ENCODE data around the gene CYTH3. TPM values are rescaled to one million over a fixed set of nuclear protein-coding genes. Genes with fewer than 3 reads are reported as not detected.

CYTH3 gene
- total and polyA plus RNA-seq, 2 of the 8 experiments (the other 6 are each of a cell fraction or from before 2014, with no cell fraction given), result 10.3 to 11.9 TPM

DNA sequence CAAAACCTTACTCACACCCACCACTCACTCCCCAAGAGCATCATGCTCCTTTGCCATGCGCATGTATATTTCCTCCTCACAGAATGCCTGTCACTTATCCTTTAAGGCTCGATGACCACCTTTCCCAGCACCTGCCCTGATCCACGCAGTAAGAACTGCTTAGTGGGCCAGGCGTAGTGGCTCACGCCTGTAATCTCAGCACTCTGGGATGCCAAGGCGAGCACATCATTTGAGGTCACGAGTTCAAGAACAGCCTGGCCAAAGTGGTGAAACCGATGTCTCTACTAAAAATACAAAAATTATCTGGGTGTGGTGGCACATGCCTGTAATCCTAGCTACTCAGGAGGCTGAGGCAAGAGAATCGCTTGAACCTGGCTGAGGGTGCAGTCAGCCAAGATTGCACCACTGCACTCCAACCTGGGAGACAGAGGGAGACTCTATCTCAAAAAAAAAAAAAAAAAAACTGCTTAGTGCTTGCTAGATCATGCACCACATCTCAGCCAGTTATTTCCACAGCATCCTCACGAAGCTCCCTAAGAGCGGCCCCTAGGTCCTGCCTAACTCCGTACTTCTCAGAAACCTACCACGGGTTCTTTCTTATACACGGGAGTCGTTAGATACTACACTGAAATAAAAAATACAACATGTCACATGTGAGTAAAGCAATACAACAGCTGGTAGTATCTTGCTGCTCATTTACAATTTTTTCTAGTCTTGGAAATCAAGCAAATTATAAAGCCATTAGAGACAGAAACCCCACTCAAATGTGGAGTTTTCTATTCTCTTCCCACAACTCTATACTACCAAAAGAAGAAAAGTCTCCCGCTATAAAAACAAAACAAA lies 37.2 kb downstream of the CYTH3 start (continued):
- TF ChIP-seq SAP30 (IDR thresholded peaks at IDR 0.05; ENCODE audit: insufficient read depth, insufficient replicate concordance, low read length) (no peak), ZNF274 (IDR thresholded peaks at IDR 0.05; ENCODE audit: borderline replicate concordance, extremely low read depth, low read length) (no peak), SP2 (IDR thresholded peaks at IDR 0.05; ENCODE audit: low read length) (no peak), SUZ12 (IDR thresholded peaks at IDR 0.05; ENCODE audit: low read length) (no peak), SIX5 (IDR thresholded peaks at IDR 0.05; ENCODE audit: low read depth, low read length) (no peak), TCF12 (IDR thresholded peaks at IDR 0.05; ENCODE audit: low read depth, low read length) (no peak)

Data from H1 (cell line).